HG03139 (cell line): ENCODE results near the gene PIGK.

Experiments
- ATAC-seq: cut with Tn5 transposase; IDR thresholded peaks from one replicate; pipeline ENCODE4 v1.9.1; 2021; ENCODE audit not compliant: unreplicated experiment

PIGK gene

GRCh38 chr1:77100875-77101274 lies 118.4 kb downstream of the PIGK start:
- ATAC-seq = no peak

- no peak for ATAC-seq
Observed at GRCh38 chr1:77096496-77097255, 122.6 kb downstream of the PIGK start.

GRCh38 chr1:77095236-77095635 lies 124.0 kb downstream of the PIGK start:
- ATAC-seq = no peak

GRCh38 chr1:77089756-77090155 lies 129.5 kb downstream of the PIGK start:
- no peak for ATAC-seq

GRCh38 chr1:77085109-77085508 lies 134.1 kb downstream of the PIGK start:
- ATAC-seq = no peak

- ATAC-seq = no peak
Observed at GRCh38 chr1:77084457-77084856, 134.8 kb downstream of the PIGK start.

GRCh38 chr1:77081834-77082233 lies 137.4 kb downstream of the PIGK start:
- no peak for ATAC-seq

GRCh38 chr1:77076759-77077158 lies 142.5 kb downstream of the PIGK start:
- no peak for ATAC-seq

- no peak for ATAC-seq
Observed at GRCh38 chr1:77068013-77068412, 151.2 kb downstream of the PIGK start.

- no peak for ATAC-seq
Observed at GRCh38 chr1:77065693-77066342, 153.4 kb downstream of the PIGK start.

- ATAC-seq = no peak
Observed at GRCh38 chr1:77064246-77064645, 155.0 kb downstream of the PIGK start.

- no peak for ATAC-seq
Observed at GRCh38 chr1:77063118-77063517, 156.1 kb downstream of the PIGK start.

GRCh38 chr1:77061162-77061561 lies 158.1 kb downstream of the PIGK start:
- ATAC-seq = no peak

GRCh38 chr1:77060000-77060399 lies 159.2 kb downstream of the PIGK start:
- no peak for ATAC-seq

- no peak for ATAC-seq
Observed at GRCh38 chr1:77057994-77058585, 161.1 kb downstream of the PIGK start.

GRCh38 chr1:77056525-77056924 lies 162.7 kb downstream of the PIGK start:
- no peak for ATAC-seq

- ATAC-seq = no peak
Observed at GRCh38 chr1:77051425-77051824, 167.8 kb downstream of the PIGK start.

- ATAC-seq = no peak
Observed at GRCh38 chr1:77048615-77049005, 170.6 kb downstream of the PIGK start.

GRCh38 chr1:77047978-77048614 lies 171.1 kb downstream of the PIGK start:
- ATAC-seq = no peak

GRCh38 chr1:77047575-77047974 lies 171.7 kb downstream of the PIGK start:
- ATAC-seq = no peak

- ATAC-seq = no peak
Observed at GRCh38 chr1:77044133-77044849, 174.9 kb downstream of the PIGK start.
